Testis (tissue), 3 donors: ENCODE measurements around the gene FNDC3A. TPM values are rescaled to one million over a fixed set of nuclear protein-coding genes. Genes with fewer than 3 reads are reported as not detected.
"Not testable (repeated sequence)": the region's sequence is repeated elsewhere in the genome, so short reads cannot be mapped to it uniquely, and the experiment has no call there.

Source experiments
- DNase-seq: peaks from one replicate; pipeline ENCODE4 v3.0.0-alpha.2; 2019
- H3K27ac ChIP-seq, 2 donors: fragments of 200-600 bp; sonication (generic); one replicate each; pipeline ENCODE4 v1.5.1; 2019
- H3K27me3 ChIP-seq: fragments of 200-600 bp; sonication (generic); one replicate; pipeline ENCODE4 v1.5.1; 2019
- H3K36me3 ChIP-seq: fragments of 200-600 bp; sonication (generic); one replicate; pipeline ENCODE4 v1.5.1; 2017; ENCODE audit warnings: low read depth; ENCODE audit errors: missing control alignments
- H3K4me1 ChIP-seq: fragments of 200-600 bp; sonication (generic); one replicate; pipeline ENCODE4 v1.5.1; 2019
- H3K4me3 ChIP-seq, 2 donors: fragments of 200-600 bp; sonication (generic); one replicate each; pipeline ENCODE4 v1.5.1; 2017 to 2019
- H3K9me3 ChIP-seq: fragments of 200-600 bp; sonication (generic); one replicate; pipeline ENCODE4 v1.5.1; 2017
- POLR2A ChIP-seq: fragments of 450-650 bp; IDR thresholded peaks from one replicate; pipeline ENCODE4 v1.6.1; 2017; ENCODE audit warnings: antibody characterized with exemption, mild to moderate bottlenecking, moderate library complexity
- WGBS, 2 donors: methylation state at CpG; one replicate each; pipeline ENCODE4 v1.1.5; 2018; 5-methylcytosine and 5-hydroxymethylcytosine counted together
- intact Hi-C: fragments of 100-400 bp; cut with DNase I; formaldehyde crosslinking; loops from one replicate; pipeline ENCODE4 v1.15.1; 2023; ENCODE audit warnings: low total_unique reads
- polyA plus RNA-seq: library from polyadenylated mRNA; stranded (reverse); fragments of 350-450 nt; fragmentation: Illumina TruSeq; extraction: RNeasy Lipid Tissue Mini Kit (QIAGEN cat#74804); gene quantifications from one replicate; pipeline ENCODE4 v1.2.3, GENCODE V29; 2014; ENCODE audit warnings: low read depth, low replicate concordance; ENCODE audit not compliant: insufficient read depth
- total RNA-seq, 2 donors: library from RNA; depleted of rRNA; stranded (reverse); fragments of >200 nt; gene quantifications; one replicate each; pipeline ENCODE4 v1.2.3, GENCODE V29; 2016
- TF ChIP-seq, protein P1 (sequence below), 3 experiments: fragments of 450-650 bp in 2 of 3; fragments of 200-600 bp in 1 of 3; sonication (generic) in 1 of 3; IDR thresholded peaks; one replicate each; pipeline ENCODE4 v1.5.1; 2016 to 2019; ENCODE audit warnings: antibody characterized with exemption in 3 of 3, mild to moderate bottlenecking in 2 of 3, moderate library complexity in 1 of 3

The FNDC3A gene
- total and polyA plus RNA-seq, 3 donors from 2014 or later: 52.5 to 77.3 (median 75.0) TPM

GRCh38 chr13:49112782-49113525 lies 137.2 kb downstream of the FNDC3A start:
- no peaks in the 10 kb centered on the region for H3K36me3 ChIP-seq
- no peak for DNase-seq
- no peaks in the 10 kb centered on the region for H3K27me3 ChIP-seq
- peaks cover 4% of the 10 kb centered on the region for H3K4me1 ChIP-seq
- TF ChIP-seq, protein P1, sequence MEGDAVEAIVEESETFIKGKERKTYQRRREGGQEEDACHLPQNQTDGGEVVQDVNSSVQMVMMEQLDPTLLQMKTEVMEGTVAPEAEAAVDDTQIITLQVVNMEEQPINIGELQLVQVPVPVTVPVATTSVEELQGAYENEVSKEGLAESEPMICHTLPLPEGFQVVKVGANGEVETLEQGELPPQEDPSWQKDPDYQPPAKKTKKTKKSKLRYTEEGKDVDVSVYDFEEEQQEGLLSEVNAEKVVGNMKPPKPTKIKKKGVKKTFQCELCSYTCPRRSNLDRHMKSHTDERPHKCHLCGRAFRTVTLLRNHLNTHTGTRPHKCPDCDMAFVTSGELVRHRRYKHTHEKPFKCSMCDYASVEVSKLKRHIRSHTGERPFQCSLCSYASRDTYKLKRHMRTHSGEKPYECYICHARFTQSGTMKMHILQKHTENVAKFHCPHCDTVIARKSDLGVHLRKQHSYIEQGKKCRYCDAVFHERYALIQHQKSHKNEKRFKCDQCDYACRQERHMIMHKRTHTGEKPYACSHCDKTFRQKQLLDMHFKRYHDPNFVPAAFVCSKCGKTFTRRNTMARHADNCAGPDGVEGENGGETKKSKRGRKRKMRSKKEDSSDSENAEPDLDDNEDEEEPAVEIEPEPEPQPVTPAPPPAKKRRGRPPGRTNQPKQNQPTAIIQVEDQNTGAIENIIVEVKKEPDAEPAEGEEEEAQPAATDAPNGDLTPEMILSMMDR (IDR thresholded peaks at IDR 0.05): no peak
- TF ChIP-seq POLR2A: no peak
- no peaks in the 10 kb centered on the region for H3K9me3 ChIP-seq
- H3K27ac ChIP-seq: no peak overlapping the region
- intact Hi-C loops: no loop called here
- H3K4me3 ChIP-seq: no peak overlapping the region
- WGBS, 2 donors: 58 to 66% methylated on average over 5 of the region's 5 CpGs

DNA sequence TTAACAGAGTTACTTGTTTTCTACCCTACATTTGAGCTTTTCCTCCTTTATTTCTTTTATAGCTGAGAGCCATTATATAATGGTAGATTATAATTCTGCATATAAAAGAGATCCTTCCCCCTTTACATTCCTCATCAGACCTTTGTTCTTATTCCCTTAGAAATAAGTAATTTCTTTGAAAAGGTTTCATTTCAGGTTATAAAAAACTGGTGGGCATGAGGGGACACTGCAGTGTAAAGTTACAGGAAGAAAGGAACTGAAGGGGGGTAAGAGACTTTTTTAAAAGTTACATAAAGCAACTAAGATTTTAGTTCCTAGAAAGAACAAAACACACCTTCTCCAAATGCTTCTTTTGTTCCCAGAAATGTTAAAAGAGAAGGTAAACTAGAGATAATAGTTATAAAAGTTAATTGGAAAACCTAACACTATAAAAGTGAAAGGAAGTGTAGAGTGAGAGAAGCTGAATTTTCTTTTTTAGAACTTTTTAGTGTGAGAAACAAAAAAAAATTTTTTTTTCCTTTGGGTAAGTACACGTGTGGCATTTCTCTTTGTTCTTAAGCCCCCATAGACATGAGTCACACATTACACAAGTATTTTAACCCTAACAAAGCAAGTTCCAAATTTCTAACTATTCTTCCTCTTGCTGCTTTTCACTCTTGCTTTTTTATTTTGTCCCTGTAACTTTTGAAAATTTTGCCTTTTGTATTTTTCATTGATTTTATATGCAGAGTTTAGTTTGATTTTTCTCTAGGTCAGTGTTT lies 138.0 kb downstream of the FNDC3A start:
- no peaks in the 10 kb centered on the region for H3K9me3 ChIP-seq
- H3K27me3 ChIP-seq: no peaks in the 10 kb centered on the region
- no peak overlapping the region for H3K27ac ChIP-seq
- DNase-seq: no peak
- H3K36me3 ChIP-seq: no peaks in the 10 kb centered on the region
- WGBS, 2 donors: 23 to 26% methylated on average over 1 of the region's 1 CpG
- no peak overlapping the region for H3K4me3 ChIP-seq
- TF ChIP-seq, protein P1 (IDR thresholded peaks at IDR 0.05): no peak
- TF ChIP-seq POLR2A: no peak
- intact Hi-C loops: no loop called here
- peaks cover 4% of the 10 kb centered on the region for H3K4me1 ChIP-seq

- DNase-seq: no peak
- H3K36me3 ChIP-seq: no peaks in the 10 kb centered on the region
- WGBS, 2 donors: 93 to 95% methylated on average over 2 of the region's 2 CpGs
- no peaks in the 10 kb centered on the region for H3K27me3 ChIP-seq
- intact Hi-C loops: no loop called here
- TF ChIP-seq, protein P1 (IDR thresholded peaks at IDR 0.05): no peak
- no peak for TF ChIP-seq POLR2A
- H3K4me1 ChIP-seq: no peaks in the 10 kb centered on the region
- no peak overlapping the region for H3K4me3 ChIP-seq
- no peak overlapping the region for H3K27ac ChIP-seq
- H3K9me3 ChIP-seq: no peaks in the 10 kb centered on the region
These were observed 141.2 kb downstream of the FNDC3A start for GRCh38 chr13:49116873-49117272.

GRCh38 chr13:49118455-49118854 lies 142.7 kb downstream of the FNDC3A start:
- DNase-seq, H3K4me1 ChIP-seq, H3K9me3 ChIP-seq, H3K4me3 ChIP-seq, H3K27me3 ChIP-seq, H3K27ac ChIP-seq, H3K36me3 ChIP-seq, intact Hi-C loops: not testable (repeated sequence)
- 95 to 100% methylated on average over 2 to 6 of the region's 6 CpGs for WGBS, 2 donors

DNA sequence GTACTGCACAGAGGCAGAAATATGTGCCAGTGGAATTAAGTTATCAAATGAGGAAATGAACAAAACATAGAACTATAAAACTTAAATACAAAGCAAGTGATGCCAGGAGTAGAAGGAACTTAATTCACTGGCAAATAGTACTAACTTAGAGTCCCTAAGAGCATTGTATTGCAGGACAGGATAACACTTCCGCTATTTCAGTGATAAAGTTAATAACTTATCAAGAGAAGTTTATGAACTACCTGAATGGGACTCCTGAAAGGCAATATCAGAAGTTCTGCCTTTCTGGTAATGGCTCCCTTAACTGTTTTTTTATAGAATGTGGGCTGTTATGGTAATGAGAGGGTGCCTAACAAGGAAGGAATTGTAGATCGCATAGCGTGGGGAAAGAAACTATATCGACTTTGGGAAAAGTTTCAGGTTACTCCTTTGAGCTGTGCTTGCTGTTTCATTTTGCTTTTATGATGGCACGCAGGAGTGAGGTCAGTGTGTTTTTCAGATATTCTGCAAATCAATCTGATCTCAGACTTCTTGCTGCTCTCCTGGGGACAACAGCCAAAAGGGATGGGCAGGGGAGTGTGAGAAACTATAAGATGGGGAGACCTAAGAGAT lies 149.1 kb downstream of the FNDC3A start:
- no peak for TF ChIP-seq POLR2A
- TF ChIP-seq, protein P1 (IDR thresholded peaks at IDR 0.05): no peak
- no peaks in the 10 kb centered on the region for H3K36me3 ChIP-seq
- intact Hi-C loops: no loop called here
- no peaks in the 10 kb centered on the region for H3K9me3 ChIP-seq
- no peaks in the 10 kb centered on the region for H3K27me3 ChIP-seq
- no peak overlapping the region for H3K27ac ChIP-seq
- WGBS, 2 donors: 57 to 66% methylated on average over 5 of the region's 5 CpGs
- DNase-seq: no peak
- H3K4me1 ChIP-seq: no peaks in the 10 kb centered on the region
- H3K4me3 ChIP-seq: no peak overlapping the region
